NCI-H146 treated with DMSO at 0.1 percent for 48 hours (cell line): Measurements from ENCODE around the gene FAM162A.
"Not testable (repeated sequence)": the region's sequence is repeated elsewhere in the genome, so short reads cannot be mapped to it uniquely, and the experiment has no call there.

Experiments used
- DNase-seq: peaks from one replicate; lab custom pipeline; 2025; ENCODE audit not compliant: unreplicated experiment; lab: John Stamatoyannopoulos, UW

FAM162A gene

GRCh38 chr3:122416966-122417365 lies 33.0 kb downstream of the FAM162A start:
- no peak for DNase-seq

GRCh38 chr3:122421101-122421500 lies 37.1 kb downstream of the FAM162A start:
- no peak for DNase-seq

- DNase-seq: no peak
Observed at GRCh38 chr3:122421836-122422235, 37.9 kb downstream of the FAM162A start.

GRCh38 chr3:122427857-122428471 lies 44.0 kb downstream of the FAM162A start:
- no peak for DNase-seq

- no peak for DNase-seq
Observed at GRCh38 chr3:122430371-122430770, 46.4 kb downstream of the FAM162A start.

DNA sequence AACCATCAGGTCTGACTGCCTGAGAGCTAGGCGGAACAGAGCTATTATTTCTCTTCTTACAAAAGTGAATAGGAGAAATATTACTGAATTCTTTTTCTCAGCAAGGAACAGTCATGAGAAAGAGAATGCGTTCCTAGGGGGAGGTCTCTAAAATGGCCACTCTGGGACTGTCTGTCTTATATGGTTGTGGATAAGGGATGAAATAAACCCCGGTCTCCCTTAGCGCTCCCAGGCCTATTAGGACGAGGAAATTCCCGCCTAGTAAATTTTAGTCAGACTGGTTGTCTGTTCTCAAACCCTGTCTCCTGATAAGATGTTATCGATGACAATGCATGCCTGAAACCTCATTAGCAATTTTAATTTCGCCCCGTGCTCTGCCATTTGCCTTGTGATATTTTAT lies 52.0 kb downstream of the FAM162A start:
- DNase-seq: no peak

DNA sequence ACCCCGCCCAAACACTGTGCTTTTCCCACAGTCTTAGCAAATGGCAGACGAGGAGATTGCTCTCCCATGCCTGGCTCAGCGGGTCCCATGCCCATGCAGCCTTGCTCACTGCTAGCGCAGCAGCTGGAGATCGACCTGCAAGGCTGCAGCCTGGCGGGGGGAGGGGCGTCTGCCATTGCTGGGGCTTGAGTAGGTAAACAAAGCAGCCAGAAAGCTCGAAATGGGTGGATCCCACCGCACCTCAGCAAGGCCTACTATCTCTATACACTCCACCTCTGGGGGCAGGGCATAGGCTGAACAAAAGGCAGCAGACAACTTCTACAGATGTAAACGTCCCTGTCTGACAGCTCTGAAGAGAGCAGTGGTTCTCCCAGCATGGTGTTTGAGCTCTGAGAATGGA lies 59.1 kb downstream of the FAM162A start:
- DNase-seq: no peak

DNA sequence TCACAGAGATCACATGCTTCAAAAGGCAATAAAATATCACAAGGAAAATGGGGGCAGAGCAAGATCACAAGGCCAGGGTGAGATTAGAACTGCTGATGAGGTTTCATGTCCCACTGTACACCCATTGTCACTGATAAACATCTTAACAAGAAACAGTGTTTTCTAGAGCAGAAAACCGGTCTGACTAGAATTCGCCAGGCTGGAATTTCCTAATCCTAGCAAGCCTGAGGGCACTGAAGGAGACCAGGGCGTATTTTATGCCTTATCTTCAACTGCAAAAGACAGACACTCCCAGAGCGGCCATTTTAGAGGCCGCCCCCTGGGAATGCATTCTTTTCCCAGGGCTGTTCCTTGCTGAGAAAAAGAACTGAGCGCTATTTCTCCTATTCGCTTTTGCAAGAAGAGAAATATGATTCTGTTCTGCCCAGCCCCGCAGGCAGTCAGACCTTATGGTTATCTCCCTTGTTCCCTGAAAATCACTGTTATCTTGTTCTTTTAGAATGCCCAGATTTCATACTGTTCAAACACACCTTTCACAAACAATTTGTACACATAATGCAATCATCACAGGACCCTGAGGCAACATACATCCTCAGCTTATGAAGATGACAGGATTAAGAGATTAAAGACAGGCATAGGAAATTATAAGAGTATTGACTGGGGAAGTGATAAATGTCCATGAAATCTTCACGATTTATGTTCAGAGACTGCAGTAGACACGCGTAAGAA lies 59.9 kb downstream of the FAM162A start:
- DNase-seq: not testable (repeated sequence)

DNA sequence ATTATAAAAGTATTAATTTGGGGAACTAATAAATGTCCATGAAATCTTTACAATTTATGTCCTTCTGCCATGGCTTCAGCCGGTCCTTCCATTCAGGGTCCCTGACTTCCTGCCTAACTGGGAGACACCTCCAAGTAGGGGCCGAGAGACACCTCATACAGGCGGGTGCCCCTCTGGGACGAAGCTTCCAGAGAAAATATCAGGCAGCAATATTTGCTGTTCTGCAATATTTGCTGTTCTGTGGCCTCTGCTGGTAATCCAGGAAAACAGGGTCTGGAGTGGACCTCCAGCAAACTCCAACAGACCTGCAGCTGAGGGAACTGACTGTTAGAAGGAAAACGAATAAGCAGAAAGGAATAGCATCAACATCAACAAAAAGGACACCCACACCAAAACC lies 60.5 kb downstream of the FAM162A start:
- not testable (repeated sequence) for DNase-seq

GRCh38 chr3:122448218-122448617 lies 64.2 kb downstream of the FAM162A start:
- DNase-seq: not testable (repeated sequence)

DNA sequence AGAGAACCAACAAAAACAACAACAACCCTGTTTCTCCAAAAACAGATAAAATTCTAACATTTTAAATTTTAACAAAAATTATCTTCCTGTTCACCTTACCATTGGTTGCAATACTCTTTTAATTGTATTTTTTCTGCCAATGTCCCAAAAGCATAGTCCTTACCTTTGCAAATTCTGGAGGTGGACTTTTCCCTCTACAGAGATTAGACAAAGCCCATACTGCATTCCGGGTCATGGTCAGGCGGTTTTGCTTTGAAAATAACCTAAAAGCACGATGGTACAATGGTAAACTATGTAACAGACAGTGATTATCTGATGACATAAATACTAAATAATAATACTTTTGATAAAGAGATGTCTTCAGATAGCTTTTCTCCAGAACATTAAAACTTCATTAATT lies 67.4 kb downstream of the FAM162A start:
- DNase-seq: no peak

GRCh38 chr3:122456074-122456473 lies 72.1 kb downstream of the FAM162A start:
- no peak for DNase-seq

- DNase-seq: no peak
Observed at GRCh38 chr3:122457706-122458105, 73.7 kb downstream of the FAM162A start.

DNA sequence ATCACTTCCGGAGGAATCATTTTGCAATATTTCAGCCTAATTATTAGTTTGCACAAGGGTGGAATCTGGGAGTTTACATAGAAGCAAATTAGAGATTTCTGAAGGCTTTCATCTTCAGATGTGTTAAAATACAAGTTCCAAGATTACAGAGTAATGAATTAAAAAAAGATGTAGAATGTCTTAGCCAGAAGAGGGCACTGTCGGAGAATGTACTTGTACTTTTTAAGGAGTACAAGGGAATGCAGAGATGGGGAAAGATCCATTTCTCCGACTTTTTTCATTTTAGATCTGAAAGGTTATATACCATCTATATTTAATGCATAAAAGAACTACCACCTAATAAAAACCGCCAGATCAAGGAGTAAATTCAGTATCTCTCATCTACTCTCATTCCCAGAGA lies 75.0 kb downstream of the FAM162A start:
- DNase-seq: no peak

GRCh38 chr3:122461806-122462205 lies 77.8 kb downstream of the FAM162A start:
- DNase-seq: no peak
